Measurements from ENCODE around the gene SMIM14.
A peak's percentile ranks its signal among the peaks of the same experiment; 100 is the strongest.
"Not testable (repeated sequence)": the region's sequence is repeated elsewhere in the genome, so short reads cannot be mapped to it uniquely, and the experiment has no call there.

The SMIM14 gene

DNA sequence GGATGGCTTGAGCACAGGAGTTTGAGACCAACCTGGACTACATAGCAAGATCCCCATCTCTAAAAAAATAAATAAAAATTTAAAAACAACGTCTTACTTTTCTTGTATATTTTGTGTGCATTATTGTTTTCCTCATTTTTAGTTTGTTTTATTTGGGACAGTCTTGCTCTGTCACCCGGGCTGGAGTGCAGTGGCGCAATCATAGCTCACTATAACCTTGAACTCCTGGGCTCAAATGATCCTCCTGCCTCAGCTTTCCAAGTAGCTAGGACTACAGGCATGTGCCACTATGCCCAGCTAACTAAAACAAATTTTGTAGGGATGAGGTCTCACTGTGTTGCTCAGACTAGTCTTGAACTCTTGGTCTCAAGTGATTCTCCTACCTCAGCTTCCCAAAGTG is 9.5 kb upstream of the SMIM14 start:
- ATAC-seq (no peak), DNase-seq (no peak)

- no peak for DNase-seq
- ATAC-seq = no peak
Observed at GRCh38 chr4:39642885-39643552, 4.4 kb upstream of the SMIM14 start.

DNA sequence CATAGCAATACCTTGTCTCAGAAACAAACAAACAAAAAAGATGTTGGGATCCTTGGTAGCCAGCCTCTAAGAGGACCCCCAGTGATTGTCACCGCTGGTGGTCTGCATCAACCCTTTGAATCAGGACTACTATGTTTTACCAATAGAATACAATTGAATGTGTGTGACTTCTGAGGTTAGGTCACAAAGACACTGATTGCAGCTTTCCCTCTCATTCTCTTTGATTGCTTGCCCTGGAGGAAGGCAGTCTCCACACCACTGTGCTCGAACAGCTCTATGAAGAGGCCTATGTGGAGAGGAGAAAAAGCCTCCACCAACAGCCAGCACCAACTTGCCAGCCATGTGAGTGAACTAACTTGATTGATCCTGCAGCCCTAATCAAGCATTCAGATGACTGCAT is 2.8 kb upstream of the SMIM14 start:
- DNase-seq = no peak
- no peak for ATAC-seq

DNA sequence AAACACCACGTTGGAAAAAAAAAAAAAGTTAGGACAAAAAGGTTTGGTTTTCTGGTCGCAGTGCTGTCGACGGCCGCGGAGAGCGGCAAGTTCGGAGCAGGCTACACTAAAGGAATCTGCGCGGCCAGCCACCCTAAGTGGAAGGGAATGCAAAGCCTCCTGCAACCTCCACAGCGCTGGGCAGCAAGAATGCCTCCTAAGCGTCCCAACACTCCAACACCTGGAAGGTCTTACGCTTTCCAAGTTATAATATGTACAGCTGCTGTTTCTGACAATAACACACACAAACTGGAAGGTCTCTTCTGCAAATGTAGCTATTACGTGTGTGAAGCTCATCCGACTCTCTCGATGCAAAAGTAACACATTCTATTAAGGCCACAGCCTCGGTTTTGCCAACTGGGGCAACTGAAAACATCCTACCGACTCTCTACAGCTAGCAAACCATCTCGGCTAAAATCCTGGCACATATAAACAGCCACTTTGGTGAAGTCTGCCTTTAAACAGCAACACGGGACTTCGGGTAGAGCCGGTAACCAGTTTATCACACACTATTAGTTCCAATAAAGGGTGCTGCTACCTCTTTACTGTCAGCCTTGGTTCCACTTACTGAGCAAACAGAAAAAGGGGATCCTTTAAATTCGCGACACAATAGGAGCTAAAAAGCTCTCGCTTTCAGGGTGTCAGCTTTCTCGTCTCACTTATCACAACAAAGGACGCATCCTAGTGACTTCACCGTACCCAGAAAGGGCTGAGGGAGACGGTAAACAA is 895 bp downstream of the SMIM14 start:
- DNase-seq (peak; percentile 29), ATAC-seq (peak; percentile 3)

GRCh38 chr4:39637221-39637585 is 1.5 kb downstream of the SMIM14 start:
- ATAC-seq (no peak), DNase-seq (no peak)

DNA sequence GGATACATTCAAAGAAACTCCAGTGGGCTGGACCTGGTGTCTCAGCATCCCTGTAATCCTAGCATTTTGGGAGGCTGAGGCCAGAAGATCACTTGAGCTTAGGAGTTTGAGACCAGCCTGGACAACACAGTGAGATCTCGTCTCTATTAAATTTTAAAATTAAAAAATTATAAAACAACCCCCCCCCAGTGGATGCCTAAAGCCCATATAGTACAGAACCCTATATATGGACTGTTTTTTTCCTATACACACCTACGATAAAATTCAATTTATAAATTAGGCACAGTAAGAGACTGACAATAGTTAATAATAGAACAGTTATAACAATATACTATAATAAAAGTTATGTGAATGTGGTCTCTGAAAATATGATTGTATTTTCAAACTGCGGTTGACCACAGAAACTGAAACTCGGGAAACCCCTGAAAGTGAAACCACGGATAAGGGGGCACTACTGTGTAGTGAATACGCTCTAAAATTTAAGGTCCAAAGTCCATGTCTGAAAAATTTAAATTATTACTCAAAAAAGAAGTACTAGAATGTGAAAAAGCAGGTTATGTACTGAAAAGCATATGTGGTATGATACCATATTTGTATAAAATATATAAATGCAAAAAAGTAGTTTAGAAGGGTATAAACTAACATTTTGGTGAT is 2.0 kb downstream of the SMIM14 start:
- DNase-seq (no peak), ATAC-seq (no peak)

- ATAC-seq (no peak), DNase-seq (no peak)
Observed at GRCh38 chr4:39635023-39635422, 3.6 kb downstream of the SMIM14 start.

DNA sequence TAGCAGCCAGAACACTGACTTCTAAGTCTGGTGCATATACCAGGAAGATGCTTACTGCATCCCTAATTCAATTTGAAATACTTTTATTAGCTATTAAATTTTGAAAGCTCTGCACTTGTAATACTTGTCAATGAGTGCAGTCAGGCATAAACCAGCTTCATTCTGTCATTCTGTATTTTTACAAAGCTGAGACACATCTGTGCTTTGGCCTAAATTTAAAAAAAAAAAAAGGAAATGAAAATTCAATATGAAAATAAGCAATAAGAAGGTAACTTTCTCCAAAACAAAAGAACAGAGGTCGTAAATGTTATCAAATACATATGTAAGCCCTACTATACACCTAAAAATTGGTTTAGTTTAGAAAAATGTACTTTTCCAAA is 7.0 kb downstream of the SMIM14 start:
- ATAC-seq = no peak
- DNase-seq = no peak

- no peak for DNase-seq
- ATAC-seq = no peak
Observed at GRCh38 chr4:39627413-39627812, 11.3 kb downstream of the SMIM14 start.

GRCh38 chr4:39626913-39627312 is 11.8 kb downstream of the SMIM14 start:
- ATAC-seq = no peak
- no peak for DNase-seq

- no peak for DNase-seq
Observed at GRCh38 chr4:39626261-39626660, 12.4 kb downstream of the SMIM14 start.

DNA sequence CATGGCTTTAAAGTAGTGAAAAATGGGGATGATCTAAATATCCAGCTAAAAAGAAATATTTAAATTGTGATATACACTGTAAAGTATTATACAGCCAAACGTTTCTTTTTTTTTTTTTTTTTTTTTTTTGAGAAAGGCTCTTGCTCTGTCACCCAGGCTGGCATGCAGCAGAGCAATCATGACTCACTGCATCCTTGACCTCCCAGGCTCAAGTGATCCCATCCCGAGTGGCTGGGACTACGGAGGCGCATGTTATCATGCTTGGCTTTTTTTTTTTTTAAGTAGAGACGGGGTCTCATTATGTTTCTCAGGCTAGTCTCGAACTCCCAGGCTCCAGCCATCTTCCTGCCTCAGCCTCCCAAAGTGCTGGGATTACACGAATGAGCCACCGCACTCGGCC is 17.1 kb downstream of the SMIM14 start:
- ATAC-seq (no peak), DNase-seq (no peak)

More at GRCh38 chr4:39626261-39626660, 12.4 kb downstream of the SMIM14 start:
- ATAC-seq = no peak

- ATAC-seq (no peak), DNase-seq (no peak)
Observed at GRCh38 chr4:39620551-39621313, 17.9 kb downstream of the SMIM14 start.

- no peak for DNase-seq
- ATAC-seq = no peak
Observed at GRCh38 chr4:39617534-39617933, 21.1 kb downstream of the SMIM14 start.

DNA sequence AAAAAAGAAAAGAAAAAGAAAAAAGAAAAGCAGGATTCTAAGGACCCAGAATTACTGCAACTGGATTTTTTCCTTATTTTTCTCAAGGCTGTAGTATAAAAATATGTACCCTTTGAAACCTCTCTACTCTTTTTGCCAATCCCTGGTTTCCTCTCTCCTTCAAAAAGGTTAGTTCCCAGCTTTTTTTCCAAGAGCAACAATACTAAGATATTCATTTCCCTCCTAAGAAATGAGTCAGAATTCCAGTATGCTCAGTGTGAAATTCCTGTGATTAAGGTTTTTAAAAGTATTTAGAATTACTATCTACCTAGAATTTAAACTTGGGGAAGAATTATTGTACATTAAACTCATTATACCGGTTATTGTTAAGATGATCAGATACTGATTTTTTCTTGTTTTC is 22.0 kb downstream of the SMIM14 start:
- ATAC-seq = no peak
- DNase-seq = no peak

GRCh38 chr4:39616112-39616511 is 22.6 kb downstream of the SMIM14 start:
- ATAC-seq, DNase-seq: not testable (repeated sequence)

DNA sequence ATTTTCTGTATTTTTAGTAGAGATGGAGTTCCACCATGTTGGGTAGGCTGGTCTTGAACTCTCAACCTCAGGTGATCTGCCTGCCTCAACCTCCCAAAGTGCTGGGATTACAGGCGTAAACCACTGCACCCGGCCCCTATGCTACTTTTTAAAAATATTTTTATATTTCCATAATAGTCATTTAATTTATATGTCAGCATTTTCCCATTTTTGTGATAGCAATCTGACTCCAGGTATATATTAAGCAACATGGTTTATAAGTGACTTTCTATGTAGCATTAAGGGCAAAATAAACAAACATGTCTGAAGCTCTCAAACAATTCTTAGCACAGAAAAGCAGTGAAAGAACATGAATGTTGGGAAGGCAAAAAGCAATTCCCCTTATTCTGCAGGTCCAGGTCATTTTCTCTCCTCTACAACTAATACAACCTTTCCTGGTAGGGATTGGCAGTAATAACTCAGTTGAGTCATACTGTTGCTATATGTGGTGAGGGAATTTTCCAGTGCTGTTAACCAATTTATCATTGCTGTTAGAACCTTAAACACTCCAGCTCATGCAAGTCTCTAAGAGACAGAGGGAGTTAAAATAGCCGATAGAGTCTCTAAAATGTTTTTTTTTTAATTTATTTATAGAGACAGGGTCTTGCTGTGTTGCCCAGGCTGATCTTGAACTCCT is 24.0 kb downstream of the SMIM14 start:
- no peak for ATAC-seq
- DNase-seq = no peak

GRCh38 chr4:39613093-39613656 is 25.5 kb downstream of the SMIM14 start:
- DNase-seq (no peak), ATAC-seq (no peak)

DNA sequence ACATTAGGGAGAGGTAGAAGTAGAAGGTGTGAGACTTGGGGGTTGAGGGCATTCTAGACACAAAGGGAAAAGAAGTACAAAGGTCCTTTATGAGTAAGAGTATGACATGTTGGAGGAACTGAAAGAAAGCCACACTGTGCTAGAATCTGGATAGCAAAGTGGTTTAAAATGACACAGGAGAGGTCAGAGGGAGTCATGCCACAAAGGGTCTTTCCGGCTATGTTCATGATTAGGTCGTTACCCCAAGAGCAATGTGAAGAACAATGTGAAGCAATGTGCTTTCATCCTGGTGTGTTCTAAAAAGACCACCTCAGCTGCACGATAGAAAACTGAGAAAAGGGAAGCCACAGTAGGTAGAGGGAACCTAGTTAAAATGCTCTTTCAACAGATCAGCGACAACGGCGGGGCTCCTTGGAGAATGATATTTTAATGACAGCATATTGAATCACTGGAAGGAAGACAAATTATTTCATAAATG is 29.2 kb downstream of the SMIM14 start:
- DNase-seq (no peak), ATAC-seq (peak; percentile 96)

DNA sequence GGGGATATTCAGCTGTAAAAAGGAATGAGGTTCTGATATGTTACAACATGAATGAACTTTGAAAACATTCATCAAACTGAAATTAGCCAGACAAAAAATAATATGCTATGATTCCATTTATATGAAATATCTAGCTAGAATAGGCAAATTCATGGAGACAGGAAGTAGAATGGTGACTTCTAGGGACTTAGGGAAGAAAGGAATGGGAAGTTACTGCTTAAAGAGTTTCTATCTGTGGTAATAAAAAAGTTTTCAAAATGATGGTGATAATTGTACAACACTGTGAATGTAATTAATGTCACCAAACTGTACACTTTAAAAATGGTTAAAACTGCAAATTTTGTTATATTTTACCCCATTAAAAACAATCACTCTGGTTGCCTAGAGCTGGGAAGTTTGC is 30.2 kb downstream of the SMIM14 start:
- DNase-seq (no peak), ATAC-seq (no peak)

DNA sequence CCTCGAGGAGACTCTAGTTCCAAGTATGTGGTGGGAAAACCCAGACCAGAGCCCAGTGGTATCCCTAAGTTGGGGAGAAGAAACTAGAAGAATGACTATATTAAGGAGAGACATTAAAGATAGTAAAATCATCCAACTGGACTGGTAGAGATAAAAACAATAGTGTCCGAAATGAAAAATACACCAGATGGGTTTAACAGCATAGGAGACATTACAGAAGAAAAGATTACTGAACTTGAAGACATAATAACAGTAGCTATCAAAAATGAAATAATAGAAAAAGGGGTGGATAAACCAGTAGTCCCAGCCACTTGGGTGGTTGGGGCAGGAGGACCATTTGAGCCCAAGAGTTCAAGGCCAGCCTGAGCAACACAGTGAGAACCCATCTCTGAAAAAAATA is 31.9 kb downstream of the SMIM14 start:
- DNase-seq (no peak), ATAC-seq (no peak)
